HG03039 (cell line): ENCODE measurements around the gene F13A1.

Source experiments
- ATAC-seq: cut with Tn5 transposase; IDR thresholded peaks from one replicate; pipeline ENCODE4 v1.9.1; 2021; ENCODE audit warnings: mild to moderate bottlenecking, moderate library complexity; ENCODE audit not compliant: unreplicated experiment

F13A1 gene

DNA sequence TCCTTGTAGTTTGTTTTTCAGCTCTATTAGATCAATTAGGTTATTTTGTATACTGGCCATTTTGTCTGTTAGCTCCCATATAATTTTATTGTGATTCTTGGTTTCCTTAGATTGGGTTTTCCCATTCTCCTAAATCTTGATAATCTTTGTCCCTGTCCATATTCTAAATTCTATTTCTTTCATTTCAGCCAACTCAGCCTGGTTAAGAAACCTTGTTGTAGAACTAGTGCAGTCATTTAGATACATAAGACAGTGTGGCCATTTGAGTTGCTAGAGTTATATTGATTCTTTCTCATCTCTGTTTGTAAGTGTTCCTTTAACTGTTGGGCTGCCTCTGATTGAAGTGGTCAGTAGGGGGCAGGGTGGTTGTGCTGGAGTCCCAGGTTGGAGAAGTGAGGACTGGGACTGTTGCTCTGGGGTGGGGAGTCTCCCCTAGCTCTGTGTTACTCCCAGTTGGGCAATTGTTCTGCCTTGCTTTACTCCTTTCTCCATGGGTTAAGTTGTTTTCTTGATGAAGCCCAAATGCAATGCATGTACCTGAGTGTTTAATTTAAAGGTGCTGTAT is 214.9 kb downstream of the F13A1 start:
- ATAC-seq: no peak
